ENCODE data around the gene CORO7.

The CORO7 gene

DNA sequence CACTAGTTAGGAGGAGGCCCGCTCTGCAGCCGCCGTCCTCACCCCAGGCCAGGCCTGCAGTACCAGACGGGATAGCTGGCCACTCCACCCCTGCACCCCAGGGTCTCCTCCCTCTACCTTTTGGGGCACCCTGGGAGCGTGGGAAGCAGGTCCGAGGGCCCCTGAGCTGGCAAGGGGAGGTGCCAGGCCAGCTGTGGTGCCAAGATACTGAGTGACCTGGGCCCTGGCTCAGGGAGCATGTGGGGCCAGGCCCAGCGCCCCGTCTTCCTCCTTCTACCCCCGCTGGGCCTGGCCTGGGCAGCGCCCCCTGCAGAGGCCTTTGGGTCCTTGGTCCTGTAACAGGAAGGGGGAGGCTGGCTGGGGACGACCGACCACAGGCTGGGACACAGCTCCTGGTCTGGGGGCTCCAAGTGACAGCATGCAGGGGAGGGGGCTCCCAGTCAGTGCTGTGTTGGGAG lies 78.2 kb downstream of the CORO7 start:
- no peaks in the 10 kb centered on the region for H3K9me2 ChIP-seq (ENCODE audit: low read depth, low read length)
- no peak overlapping the region for H3K27ac ChIP-seq (ENCODE audit: low read depth, low read length, poor library complexity, severe bottlenecking)
- H3K9ac ChIP-seq (ENCODE audit: low read length): no peak overlapping the region
- H3F3A ChIP-seq (ENCODE audit: insufficient read depth, low read length): no peaks in the 10 kb centered on the region
- no peaks in the 10 kb centered on the region for H3K4me1 ChIP-seq (ENCODE audit: insufficient read depth, low read length, severe bottlenecking)
- TF ChIP-seq, protein P1, sequence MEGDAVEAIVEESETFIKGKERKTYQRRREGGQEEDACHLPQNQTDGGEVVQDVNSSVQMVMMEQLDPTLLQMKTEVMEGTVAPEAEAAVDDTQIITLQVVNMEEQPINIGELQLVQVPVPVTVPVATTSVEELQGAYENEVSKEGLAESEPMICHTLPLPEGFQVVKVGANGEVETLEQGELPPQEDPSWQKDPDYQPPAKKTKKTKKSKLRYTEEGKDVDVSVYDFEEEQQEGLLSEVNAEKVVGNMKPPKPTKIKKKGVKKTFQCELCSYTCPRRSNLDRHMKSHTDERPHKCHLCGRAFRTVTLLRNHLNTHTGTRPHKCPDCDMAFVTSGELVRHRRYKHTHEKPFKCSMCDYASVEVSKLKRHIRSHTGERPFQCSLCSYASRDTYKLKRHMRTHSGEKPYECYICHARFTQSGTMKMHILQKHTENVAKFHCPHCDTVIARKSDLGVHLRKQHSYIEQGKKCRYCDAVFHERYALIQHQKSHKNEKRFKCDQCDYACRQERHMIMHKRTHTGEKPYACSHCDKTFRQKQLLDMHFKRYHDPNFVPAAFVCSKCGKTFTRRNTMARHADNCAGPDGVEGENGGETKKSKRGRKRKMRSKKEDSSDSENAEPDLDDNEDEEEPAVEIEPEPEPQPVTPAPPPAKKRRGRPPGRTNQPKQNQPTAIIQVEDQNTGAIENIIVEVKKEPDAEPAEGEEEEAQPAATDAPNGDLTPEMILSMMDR (IDR thresholded peaks at IDR 0.05; ENCODE audit: low read length): no peak
- TF ChIP-seq EZH2 (IDR thresholded peaks at IDR 0.05; ENCODE audit: borderline replicate concordance, low read length): no peak
- H3K36me3 ChIP-seq (ENCODE audit: insufficient read depth, low read length): peaks cover 35% of the 10 kb centered on the region
- H3K4me3 ChIP-seq (ENCODE audit: low read depth, low read length, poor library complexity, severe bottlenecking): no peak overlapping the region
- no peaks in the 10 kb centered on the region for H4K20me1 ChIP-seq (ENCODE audit: insufficient read depth, low read length)
- no peaks in the 10 kb centered on the region for H3K9me3 ChIP-seq (ENCODE audit: low read length)
- no peak overlapping the region for H2AFZ ChIP-seq (ENCODE audit: low read length)
- no peaks in the 10 kb centered on the region for H3K79me2 ChIP-seq (ENCODE audit: insufficient read depth, low read length)
- no peak overlapping the region for H3K4me2 ChIP-seq (ENCODE audit: low read length)
- H3K27me3 ChIP-seq (ENCODE audit: insufficient read depth, low read length): no peaks in the 10 kb centered on the region

DNA sequence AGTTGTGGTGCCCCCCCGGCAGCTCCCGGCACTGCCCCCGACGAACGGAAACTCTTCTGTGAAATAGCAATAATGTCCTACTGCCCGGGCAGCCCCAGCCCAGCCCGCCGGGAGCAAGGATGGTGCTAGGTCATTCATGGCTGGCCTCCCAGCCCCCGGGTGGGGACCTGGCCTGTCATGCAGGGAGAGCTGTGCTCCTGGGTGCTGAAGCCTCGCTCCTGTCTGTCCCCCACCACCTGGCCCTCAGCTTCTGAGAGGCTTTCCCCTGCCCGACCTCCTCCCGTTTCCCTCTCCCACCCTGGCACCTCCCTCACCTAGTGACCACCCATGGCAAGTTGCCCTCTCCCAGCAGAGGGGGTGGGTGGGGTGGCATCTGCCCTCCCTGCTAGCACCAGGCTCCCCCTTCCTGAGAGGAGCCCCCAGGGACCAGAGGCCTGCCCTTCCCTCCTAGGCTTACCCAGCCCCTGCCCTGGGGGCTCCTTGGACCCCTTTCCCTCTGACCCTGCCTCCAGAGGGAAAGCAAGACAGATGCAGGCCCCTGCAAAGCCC lies 78.8 kb downstream of the CORO7 start:
- Histone ChIP-seq H3K9me2 (ENCODE audit: low read depth, low read length) (no peaks in the 10 kb centered on the region), H3K4me1 (ENCODE audit: insufficient read depth, low read length, severe bottlenecking) (no peaks in the 10 kb centered on the region), H3K27ac (ENCODE audit: low read depth, low read length, poor library complexity, severe bottlenecking) (no peak overlapping the region), H3K79me2 (ENCODE audit: insufficient read depth, low read length) (no peaks in the 10 kb centered on the region), H3K9ac (ENCODE audit: low read length) (no peak overlapping the region), H4K20me1 (ENCODE audit: insufficient read depth, low read length) (no peaks in the 10 kb centered on the region), H2AFZ (ENCODE audit: low read length) (no peak overlapping the region), H3K27me3 (ENCODE audit: insufficient read depth, low read length) (no peaks in the 10 kb centered on the region), H3K4me2 (ENCODE audit: low read length) (no peak overlapping the region), H3K4me3 (ENCODE audit: low read depth, low read length, poor library complexity, severe bottlenecking) (no peak overlapping the region), H3K9me3 (ENCODE audit: low read length) (no peaks in the 10 kb centered on the region), H3K36me3 (ENCODE audit: insufficient read depth, low read length) (peaks cover 35% of the 10 kb centered on the region), H3F3A (ENCODE audit: insufficient read depth, low read length) (no peaks in the 10 kb centered on the region)
- TF ChIP-seq EZH2 (IDR thresholded peaks at IDR 0.05; ENCODE audit: borderline replicate concordance, low read length): no peak
- TF ChIP-seq, protein P1 (IDR thresholded peaks at IDR 0.05; ENCODE audit: low read length): no peak

DNA sequence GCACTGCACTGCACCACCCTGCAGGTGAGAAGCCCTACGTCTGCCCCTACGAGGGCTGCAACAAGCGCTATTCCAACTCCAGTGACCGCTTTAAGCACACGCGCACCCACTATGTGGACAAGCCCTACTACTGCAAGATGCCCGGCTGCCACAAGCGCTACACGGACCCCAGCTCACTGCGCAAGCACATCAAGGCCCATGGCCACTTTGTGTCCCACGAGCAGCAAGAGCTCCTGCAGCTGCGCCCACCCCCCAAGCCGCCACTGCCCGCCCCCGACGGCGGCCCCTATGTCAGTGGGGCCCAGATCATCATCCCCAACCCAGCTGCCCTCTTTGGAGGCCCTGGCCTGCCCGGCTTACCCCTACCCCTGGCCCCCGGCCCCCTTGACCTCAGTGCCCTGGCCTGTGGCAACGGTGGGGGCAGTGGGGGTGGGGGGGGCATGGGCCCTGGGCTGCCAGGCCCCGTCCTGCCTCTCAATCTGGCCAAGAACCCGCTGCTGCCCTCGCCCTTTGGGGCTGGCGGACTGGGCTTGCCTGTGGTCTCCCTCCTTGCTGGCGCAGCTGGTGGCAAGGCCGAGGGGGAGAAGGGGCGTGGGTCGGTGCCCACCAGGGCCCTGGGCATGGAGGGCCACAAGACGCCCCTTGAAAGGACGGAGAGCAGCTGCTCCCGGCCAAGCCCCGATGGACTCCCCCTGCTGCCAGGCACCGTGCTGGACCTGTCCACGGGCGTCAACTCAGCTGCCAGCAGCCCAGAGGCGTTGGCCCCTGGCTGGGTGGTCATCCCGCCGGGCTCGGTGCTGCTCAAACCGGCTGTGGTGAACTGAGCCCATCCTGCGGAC lies 79.5 kb downstream of the CORO7 start:
- H3K27ac ChIP-seq (ENCODE audit: low read depth, low read length, poor library complexity, severe bottlenecking): no peak overlapping the region
- H3K9ac ChIP-seq (ENCODE audit: low read length): no peak overlapping the region
- no peak for TF ChIP-seq EZH2 (IDR thresholded peaks at IDR 0.05; ENCODE audit: borderline replicate concordance, low read length)
- TF ChIP-seq, protein P1 (IDR thresholded peaks at IDR 0.05; ENCODE audit: low read length): no peak
- H3F3A ChIP-seq (ENCODE audit: insufficient read depth, low read length): no peaks in the 10 kb centered on the region
- H2AFZ ChIP-seq (ENCODE audit: low read length): no peak overlapping the region
- H3K79me2 ChIP-seq (ENCODE audit: insufficient read depth, low read length): no peaks in the 10 kb centered on the region
- no peaks in the 10 kb centered on the region for H3K4me1 ChIP-seq (ENCODE audit: insufficient read depth, low read length, severe bottlenecking)
- H4K20me1 ChIP-seq (ENCODE audit: insufficient read depth, low read length): no peaks in the 10 kb centered on the region
- H3K9me2 ChIP-seq (ENCODE audit: low read depth, low read length): no peaks in the 10 kb centered on the region
- H3K36me3 ChIP-seq (ENCODE audit: insufficient read depth, low read length): peaks cover 34% of the 10 kb centered on the region
- no peaks in the 10 kb centered on the region for H3K9me3 ChIP-seq (ENCODE audit: low read length)
- H3K4me3 ChIP-seq (ENCODE audit: low read depth, low read length, poor library complexity, severe bottlenecking): no peak overlapping the region
- H3K4me2 ChIP-seq (ENCODE audit: low read length): no peak overlapping the region
- H3K27me3 ChIP-seq (ENCODE audit: insufficient read depth, low read length): no peaks in the 10 kb centered on the region
